Measurements from ENCODE around the gene KRT33B.
"Not testable (repeated sequence)": the region's sequence is repeated elsewhere in the genome, so short reads cannot be mapped to it uniquely, and the experiment has no call there.

KRT33B gene

DNA sequence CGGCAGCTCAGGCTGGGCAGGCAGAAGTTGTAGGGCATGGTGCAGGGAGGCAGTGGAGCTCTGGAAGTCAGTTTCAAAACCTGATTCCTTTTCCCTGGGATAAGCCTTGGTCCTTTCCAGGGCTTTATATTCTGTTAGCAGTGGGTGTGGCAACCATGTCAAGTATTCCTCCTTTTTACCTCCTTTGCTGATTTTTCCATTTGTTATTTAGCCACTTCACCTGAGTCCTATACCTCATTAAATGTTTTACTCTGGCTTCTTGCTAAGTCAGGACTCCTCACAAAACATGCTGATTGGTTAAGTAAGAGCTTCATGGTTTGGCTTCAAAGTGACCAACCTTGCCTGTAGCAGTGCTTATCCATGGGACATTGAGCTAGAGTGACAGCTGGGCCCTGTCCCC, at the start of gene KRT33B:
Gene KRT33B, minus strand, starts transcription at position 101 of the 400 bp plus-strand sequence. Its CDS starts 63 bp downstream, at position 38.
- FAIRE-seq, result no peak

GRCh38 chr17:41418116-41418860, 48.7 kb upstream of the KRT33B start:
- no peak for FAIRE-seq

GRCh38 chr17:41417576-41418015, 48.0 kb upstream of the KRT33B start:
- no peak for FAIRE-seq

- no peak for FAIRE-seq
These were observed 47.5 kb upstream of the KRT33B start for GRCh38 chr17:41417127-41417526.

- FAIRE-seq, result no peak
These were observed 46.9 kb upstream of the KRT33B start for GRCh38 chr17:41416479-41416878.

- FAIRE-seq, result no peak
These were observed 46.3 kb upstream of the KRT33B start for GRCh38 chr17:41415833-41416335.

DNA sequence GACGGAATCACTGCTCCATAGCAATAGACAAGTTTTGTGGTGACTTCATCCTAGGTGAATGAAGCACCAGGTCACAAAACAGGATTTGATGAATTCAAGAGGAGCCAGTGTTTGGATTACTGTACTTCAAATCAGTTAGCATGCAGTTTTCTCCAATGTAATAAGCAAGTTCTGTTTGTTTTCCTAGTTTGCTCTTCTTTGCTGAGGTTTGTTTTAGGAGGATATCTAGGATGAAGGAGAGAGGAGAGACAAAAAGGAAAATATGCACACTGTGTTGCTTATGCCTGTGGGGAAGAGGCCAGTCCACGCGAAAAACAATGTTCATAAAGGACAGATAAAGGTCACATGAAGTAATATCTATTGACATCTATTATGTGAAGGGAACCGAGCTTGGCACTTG, 45.8 kb upstream of the KRT33B start:
- no peak for FAIRE-seq

GRCh38 chr17:41413982-41414381, 44.4 kb upstream of the KRT33B start:
- no peak for FAIRE-seq

- no peak for FAIRE-seq
These were observed 43.8 kb upstream of the KRT33B start for GRCh38 chr17:41413353-41413957.

DNA sequence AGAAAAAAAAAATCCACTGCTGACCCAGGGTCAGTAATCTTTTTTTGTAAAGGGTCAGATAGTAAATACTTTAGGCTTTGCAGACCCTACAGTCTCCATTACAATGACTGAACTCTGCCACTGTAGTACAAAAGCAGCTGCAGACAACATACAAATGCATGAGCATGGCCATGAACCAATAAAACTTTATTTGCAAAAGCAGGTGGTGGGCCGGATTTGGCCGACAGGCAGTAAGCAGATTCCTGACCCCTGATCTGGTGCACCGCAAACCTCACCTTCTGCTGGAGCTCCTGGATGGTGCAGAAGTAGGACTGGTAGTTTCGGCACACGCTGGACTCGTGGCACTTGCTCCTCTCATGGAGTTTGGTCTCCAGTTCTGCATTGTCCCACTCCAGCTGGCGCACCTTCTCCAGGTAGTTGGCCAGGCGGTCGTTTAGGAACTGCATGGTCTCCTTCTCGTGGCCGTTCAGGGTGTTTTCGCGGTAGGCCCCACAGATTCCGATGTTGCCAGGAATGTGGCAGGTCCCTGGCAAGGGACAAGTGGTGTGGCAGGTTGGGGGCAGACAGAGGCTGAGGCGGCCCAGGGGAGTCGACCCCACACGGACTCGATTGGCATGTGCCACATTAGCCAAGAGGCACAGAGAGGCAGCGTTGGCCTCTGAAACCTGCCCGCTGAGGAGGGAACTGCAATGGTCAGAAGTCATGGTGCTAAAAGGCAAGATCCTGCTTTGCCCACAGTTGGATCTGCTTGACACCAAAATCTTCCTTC, 41.6 kb upstream of the KRT33B start:
- no peak for FAIRE-seq

GRCh38 chr17:41407226-41407625, 37.6 kb upstream of the KRT33B start:
- FAIRE-seq, result no peak

DNA sequence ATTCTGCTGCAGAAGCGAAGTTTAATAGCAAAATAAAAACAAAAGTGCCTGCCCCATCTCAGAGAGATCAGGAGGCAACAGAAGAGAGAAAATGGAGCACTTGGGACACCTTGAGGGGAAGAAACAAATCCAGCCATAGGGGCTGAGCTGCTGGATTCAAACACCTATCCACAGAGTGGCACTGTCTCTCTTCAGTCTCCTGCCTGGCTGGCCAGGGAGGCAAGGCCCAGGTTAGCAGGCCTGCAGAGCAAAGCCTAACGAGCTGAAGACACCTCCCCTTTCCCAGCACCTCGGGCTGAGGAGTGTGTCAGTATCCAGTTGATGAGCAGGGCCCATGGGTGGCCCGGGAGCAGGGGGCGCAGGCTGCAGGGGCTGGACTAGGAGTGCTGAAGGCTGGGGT, 36.6 kb upstream of the KRT33B start:
- no peak for FAIRE-seq

DNA sequence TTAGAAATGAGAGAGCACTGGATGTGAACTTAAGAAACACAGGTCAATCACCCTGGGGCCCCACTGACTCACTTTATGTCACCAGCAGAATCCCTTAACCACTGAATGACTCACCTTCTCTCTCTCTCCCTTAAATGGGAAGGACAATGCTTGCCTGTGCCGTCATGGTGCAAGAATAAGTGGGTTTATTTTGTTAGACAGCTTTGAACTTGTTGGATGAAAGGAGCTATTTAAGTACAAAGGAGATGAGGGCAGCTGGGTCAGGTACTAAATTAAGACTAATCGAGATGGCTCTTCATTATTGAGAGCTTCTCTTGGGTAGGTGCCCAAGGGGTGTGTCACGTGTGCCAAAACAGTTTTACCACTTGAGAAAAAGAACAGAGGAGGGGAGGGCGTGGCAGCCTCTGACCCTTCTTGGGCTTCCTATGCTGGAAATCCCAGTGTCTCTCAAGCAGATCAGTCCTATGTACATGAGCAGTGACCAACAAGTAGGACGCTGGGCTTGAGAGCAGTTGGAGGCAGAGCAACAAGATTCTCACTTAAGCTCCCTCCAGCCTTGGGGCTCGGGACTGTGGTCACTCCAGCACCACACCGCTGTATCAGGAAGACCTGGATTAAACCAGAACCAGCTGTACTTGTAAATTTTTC, 34.5 kb upstream of the KRT33B start:
- no peak for FAIRE-seq

DNA sequence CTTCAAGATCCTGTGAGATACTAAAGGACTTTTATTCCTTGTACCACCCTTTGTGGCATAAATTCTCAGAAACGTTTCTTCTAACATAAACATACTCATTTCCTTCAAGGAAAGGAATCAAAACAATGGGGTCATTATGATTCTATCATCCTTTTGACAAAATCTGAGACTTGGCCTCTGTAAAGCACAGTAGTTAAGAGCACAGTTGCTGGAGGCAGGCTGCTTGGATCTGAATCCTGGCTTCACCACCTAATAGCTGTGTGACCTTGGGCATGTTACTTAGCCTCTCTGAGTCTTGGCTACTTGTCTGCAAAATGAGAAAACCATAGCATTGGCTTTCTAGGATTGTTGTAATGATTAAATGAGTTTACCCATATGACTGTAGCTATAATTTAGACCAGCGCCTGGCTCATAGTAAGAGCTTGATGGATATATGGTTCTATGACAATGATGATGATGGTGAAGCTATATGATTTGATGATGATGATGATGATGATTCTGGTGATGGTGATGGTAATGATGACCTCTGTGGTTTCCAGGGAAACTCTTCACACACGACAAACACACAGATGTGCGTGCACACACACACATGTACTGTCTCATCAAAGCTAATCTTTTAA, 33.9 kb upstream of the KRT33B start:
- FAIRE-seq, result no peak

DNA sequence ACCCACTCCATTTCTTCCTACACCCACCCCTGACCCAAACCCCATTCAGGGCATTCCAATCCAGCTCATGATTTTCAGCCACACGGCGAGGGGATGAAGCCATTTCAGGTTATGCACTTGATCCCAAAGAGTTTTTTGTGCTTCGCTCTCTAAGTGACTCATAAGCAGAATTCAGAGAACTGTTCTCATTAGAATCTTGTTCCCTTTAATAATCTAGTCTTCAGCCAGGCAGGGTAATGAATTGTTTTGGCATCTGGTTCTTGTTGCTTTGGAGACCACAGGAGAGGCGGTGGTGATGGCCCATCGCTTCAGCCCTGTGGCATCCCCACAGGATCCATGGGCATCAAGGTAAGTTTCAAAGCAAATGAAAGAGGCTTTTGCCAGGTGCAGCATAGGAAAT, 32.5 kb upstream of the KRT33B start:
- FAIRE-seq, result no peak

GRCh38 chr17:41396996-41397660, 27.5 kb upstream of the KRT33B start, which contains the start of gene KRT31:
Gene KRT31, minus strand, starts transcription at chr17:41397608. Its CDS starts 69 bp downstream, at chr17:41397539.
- no peak for FAIRE-seq

DNA sequence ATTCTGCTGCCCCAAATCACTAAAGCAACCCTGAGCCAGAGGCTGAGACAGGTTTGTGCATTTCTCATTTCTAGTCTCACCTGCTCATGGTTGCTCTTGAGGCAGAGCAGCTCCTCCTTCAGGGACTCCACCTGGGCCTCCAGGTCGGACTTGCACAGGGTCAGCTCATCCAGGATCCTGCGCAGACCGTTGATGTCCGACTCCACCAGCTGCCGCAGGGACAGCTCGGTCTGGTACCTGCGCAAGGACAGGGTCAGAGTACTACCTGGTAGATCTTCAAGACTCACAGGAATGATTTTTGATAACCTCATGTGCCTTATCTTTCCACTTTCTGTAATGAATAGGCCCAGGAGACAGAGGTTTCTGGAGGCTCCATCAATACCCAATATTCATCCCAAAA, 26.7 kb upstream of the KRT33B start:
- no peak for FAIRE-seq

DNA sequence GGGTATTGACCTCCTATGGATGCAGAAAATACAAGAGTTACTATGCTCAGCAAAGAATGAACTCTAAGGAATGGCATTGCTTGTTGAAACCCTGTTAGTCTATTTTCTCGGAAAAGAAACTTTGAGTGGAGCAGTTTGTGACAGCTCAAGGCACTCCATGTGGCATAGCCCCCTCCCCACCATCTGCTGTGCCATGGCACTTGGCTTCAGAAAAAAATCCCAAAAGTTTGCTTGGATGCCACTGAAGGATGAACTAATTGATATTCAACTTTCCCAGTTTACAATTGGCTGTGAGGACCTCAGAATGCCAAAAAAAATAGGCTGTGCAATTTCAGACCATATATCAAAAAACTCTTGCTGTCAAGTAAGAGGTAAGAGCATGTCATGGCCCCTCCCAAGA, 26.0 kb upstream of the KRT33B start:
- no peak for FAIRE-seq

- not testable (repeated sequence) for FAIRE-seq
These were observed 25.4 kb upstream of the KRT33B start for GRCh38 chr17:41395044-41395443.

GRCh38 chr17:41394254-41394996, 24.8 kb upstream of the KRT33B start:
- FAIRE-seq, result no peak

DNA sequence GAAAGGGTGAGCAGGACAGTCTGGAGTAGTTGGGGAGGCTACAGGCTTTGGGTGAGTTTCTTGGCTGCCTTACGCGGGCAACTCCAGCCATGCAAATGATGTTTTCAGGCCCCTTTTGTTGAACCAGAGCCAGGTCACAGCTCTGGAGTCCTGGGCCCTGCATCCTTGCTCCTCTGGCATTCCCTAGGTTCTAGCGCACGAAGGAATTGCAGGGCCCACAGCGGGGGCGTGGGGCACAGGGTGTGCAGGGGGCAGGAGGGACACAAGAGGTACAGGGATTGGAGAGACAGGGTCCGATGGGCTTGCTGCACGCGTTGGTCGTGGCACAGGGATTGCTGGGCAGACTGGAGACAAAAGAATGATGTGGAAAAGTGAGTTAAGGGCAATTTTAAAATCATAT, 24.2 kb upstream of the KRT33B start:
- no peak for FAIRE-seq
